Activated T-cell treated with anti-CD3 and anti-CD28 coated beads, Interleukin-2, amount 50 U/mL, for 48 hours (primary cell): ENCODE data around the gene GFOD1.

Experiments
- DNase-seq, 2 experiments: peaks; one replicate each; pipeline ENCODE4 v3.0.0-alpha.2; 2020

The GFOD1 gene

GRCh38 chr6:13487122-13488014 lies at the start of gene GFOD1:
Gene GFOD1 (minus strand): TSS chr6:13487600. CDS start chr6:13486890, 710 bp downstream.
- peak; percentile 84 to 88 for DNase-seq

- DNase-seq, result no peak
Observed at GRCh38 chr6:13536796-13537526, 49.6 kb upstream of the GFOD1 start.

GRCh38 chr6:13535306-13535705 lies 47.9 kb upstream of the GFOD1 start:
- no peak for DNase-seq

GRCh38 chr6:13534536-13534935 lies 47.1 kb upstream of the GFOD1 start:
- DNase-seq, result no peak

GRCh38 chr6:13531956-13532355 lies 44.6 kb upstream of the GFOD1 start:
- DNase-seq, result no peak

GRCh38 chr6:13528777-13529343 lies 41.5 kb upstream of the GFOD1 start:
- no peak for DNase-seq

- DNase-seq, result no peak
Observed at GRCh38 chr6:13528232-13528631, 40.8 kb upstream of the GFOD1 start.

GRCh38 chr6:13527671-13528056 lies 40.3 kb upstream of the GFOD1 start:
- DNase-seq, result no peak

GRCh38 chr6:13526727-13527670 lies 39.6 kb upstream of the GFOD1 start:
- peak; percentile 22 to 27 for DNase-seq

- DNase-seq, result no peak
Observed at GRCh38 chr6:13526357-13526726, 38.9 kb upstream of the GFOD1 start.

GRCh38 chr6:13524801-13525508 lies 37.6 kb upstream of the GFOD1 start:
- no peak for DNase-seq

- DNase-seq, result no peak
Observed at GRCh38 chr6:13523826-13524622, 36.6 kb upstream of the GFOD1 start.

GRCh38 chr6:13522656-13523055 lies 35.3 kb upstream of the GFOD1 start:
- DNase-seq, result no peak

- no peak for DNase-seq
Observed at GRCh38 chr6:13519839-13520238, 32.4 kb upstream of the GFOD1 start.

GRCh38 chr6:13517116-13517515 lies 29.7 kb upstream of the GFOD1 start:
- no peak for DNase-seq

- no peak for DNase-seq
Observed at GRCh38 chr6:13515912-13516311, 28.5 kb upstream of the GFOD1 start.

GRCh38 chr6:13513626-13514502 lies 26.5 kb upstream of the GFOD1 start:
- DNase-seq, result no peak

- no peak for DNase-seq
Observed at GRCh38 chr6:13512900-13513299, 25.5 kb upstream of the GFOD1 start.

GRCh38 chr6:13511913-13512717 lies 24.7 kb upstream of the GFOD1 start:
- DNase-seq, result no peak
